Nephron (organoid): ENCODE results near the gene WHRN.

Experiments used
- H3K27ac Mint-ChIP-seq, 3 experiments: 2 replicates each; pipeline ENCODE4 v1.8.0; 2020; ENCODE audit warnings: mixed read lengths in 3 of 3, mild to moderate bottlenecking in 2 of 3, moderate library complexity in 1 of 3
- H3K27me3 Mint-ChIP-seq: 2 replicates; pipeline ENCODE4 v1.8.0; 2021; ENCODE audit warnings: low read depth, mild to moderate bottlenecking, moderate library complexity, mixed read lengths
- H3K36me3 Mint-ChIP-seq: 2 replicates; pipeline ENCODE4 v1.8.0; 2020; ENCODE audit warnings: low read depth, mixed read lengths
- H3K4me1 Mint-ChIP-seq: 2 replicates; pipeline ENCODE4 v1.8.0; 2020; ENCODE audit warnings: mixed read lengths
- H3K4me3 Mint-ChIP-seq, 3 experiments: 2 replicates each; pipeline ENCODE4 v1.8.0; 2020; ENCODE audit warnings: mild to moderate bottlenecking in 3 of 3, mixed read lengths in 3 of 3, moderate library complexity in 2 of 3
- H3K9me3 Mint-ChIP-seq: 2 replicates; pipeline ENCODE4 v1.8.0; 2020; ENCODE audit warnings: mixed read lengths
- CTCF ChIP-seq, 3 experiments: fragments of 200-600 bp; sonication (generic); IDR thresholded peaks; one replicate each; pipeline ENCODE4 v1.5.0; 2021; ENCODE audit warnings: antibody characterized with exemption in 3 of 3; ENCODE audit not compliant: unreplicated experiment in 3 of 3

Gene WHRN

GRCh38 chr9:114518599-114519022, 13.3 kb upstream of the WHRN start:
- Mint-ChIP-seq H3K27ac (no peak overlapping the region), H3K36me3 (no peaks in the 10 kb centered on the region), H3K4me3 (no peak overlapping the region)

GRCh38 chr9:114518120-114518519, 12.8 kb upstream of the WHRN start:
- no peak overlapping the region for H3K27ac Mint-ChIP-seq
- TF ChIP-seq CTCF (IDR thresholded peaks at IDR 0.05; ENCODE audit: unreplicated experiment in 3 of 3) = no peak
- H3K9me3 Mint-ChIP-seq = no peaks in the 10 kb centered on the region
- H3K4me1 Mint-ChIP-seq = no peaks in the 10 kb centered on the region
- H3K4me3 Mint-ChIP-seq = no peak overlapping the region
- peaks cover 32% of the 10 kb centered on the region for H3K27me3 Mint-ChIP-seq
- H3K36me3 Mint-ChIP-seq = no peaks in the 10 kb centered on the region

More at GRCh38 chr9:114518599-114519022, 13.3 kb upstream of the WHRN start:
- Mint-ChIP-seq H3K4me1 (no peaks in the 10 kb centered on the region), H3K9me3 (no peaks in the 10 kb centered on the region), H3K27me3 (peaks cover 31% of the 10 kb centered on the region)
- TF ChIP-seq CTCF (IDR thresholded peaks at IDR 0.05; ENCODE audit: unreplicated experiment in 3 of 3) = no peak

GRCh38 chr9:114516913-114517312, 11.6 kb upstream of the WHRN start:
- H3K4me1 Mint-ChIP-seq = peaks cover 2% of the 10 kb centered on the region
- H3K36me3 Mint-ChIP-seq = no peaks in the 10 kb centered on the region
- H3K4me3 Mint-ChIP-seq = no peak overlapping the region
- no peak for TF ChIP-seq CTCF (IDR thresholded peaks at IDR 0.05; ENCODE audit: unreplicated experiment in 3 of 3)
- H3K9me3 Mint-ChIP-seq = no peaks in the 10 kb centered on the region
- H3K27ac Mint-ChIP-seq = no peak overlapping the region
- H3K27me3 Mint-ChIP-seq = peaks cover 31% of the 10 kb centered on the region

GRCh38 chr9:114515528-114515927, 10.3 kb upstream of the WHRN start:
- TF ChIP-seq CTCF (IDR thresholded peaks at IDR 0.05; ENCODE audit: unreplicated experiment in 3 of 3) = no peak

GRCh38 chr9:114513959-114514267, 8.6 kb upstream of the WHRN start:
- Mint-ChIP-seq H3K4me3 (no peak overlapping the region), H3K27me3 (peaks cover 37% of the 10 kb centered on the region), H3K4me1 (peaks cover 7% of the 10 kb centered on the region), H3K9me3 (no peaks in the 10 kb centered on the region), H3K36me3 (no peaks in the 10 kb centered on the region), H3K27ac (no peak overlapping the region)
- TF ChIP-seq CTCF (IDR thresholded peaks at IDR 0.05; ENCODE audit: unreplicated experiment in 3 of 3) = no peak

More at GRCh38 chr9:114515528-114515927, 10.3 kb upstream of the WHRN start:
- no peaks in the 10 kb centered on the region for H3K36me3 Mint-ChIP-seq
- no peak overlapping the region for H3K27ac Mint-ChIP-seq
- H3K4me1 Mint-ChIP-seq = peaks cover 7% of the 10 kb centered on the region
- peaks cover 31% of the 10 kb centered on the region for H3K27me3 Mint-ChIP-seq
- H3K9me3 Mint-ChIP-seq = no peaks in the 10 kb centered on the region
- H3K4me3 Mint-ChIP-seq = no peak overlapping the region

GRCh38 chr9:114513055-114513958, 8.0 kb upstream of the WHRN start:
- Mint-ChIP-seq H3K4me3 (no peak overlapping the region), H3K27ac (no peak overlapping the region), H3K4me1 (peaks cover 7% of the 10 kb centered on the region), H3K27me3 (peaks cover 38% of the 10 kb centered on the region), H3K36me3 (no peaks in the 10 kb centered on the region), H3K9me3 (no peaks in the 10 kb centered on the region)
- no peak for TF ChIP-seq CTCF (IDR thresholded peaks at IDR 0.05; ENCODE audit: unreplicated experiment in 3 of 3)
